T-helper 9 cell (primary cell): Measurements from ENCODE around the gene NDRG2.
"Not testable (repeated sequence)": the region's sequence is repeated elsewhere in the genome, so short reads cannot be mapped to it uniquely, and the experiment has no call there.

Source experiments
- DNase-seq: peaks from one replicate; pipeline ENCODE4 v3.0.0-alpha.2; 2020

NDRG2 gene

GRCh38 chr14:21003788-21004346 is 21.0 kb downstream of the NDRG2 start:
- no peak for DNase-seq

- no peak for DNase-seq
These were observed 23.6 kb downstream of the NDRG2 start for GRCh38 chr14:21001218-21001617.

GRCh38 chr14:20999591-20999990 is 25.3 kb downstream of the NDRG2 start:
- no peak for DNase-seq

- no peak for DNase-seq
These were observed 26.0 kb downstream of the NDRG2 start, which contains the start of gene SLC39A2 for GRCh38 chr14:20998674-20999366. Gene SLC39A2, plus strand, starts transcription at chr14:20999293. Its CDS starts 154 bp downstream, at chr14:20999447.

GRCh38 chr14:20998139-20998538 is 26.7 kb downstream of the NDRG2 start:
- DNase-seq = no peak

- DNase-seq = no peak
These were observed 27.3 kb downstream of the NDRG2 start for GRCh38 chr14:20997564-20997963.

GRCh38 chr14:20997115-20997514 is 27.7 kb downstream of the NDRG2 start:
- DNase-seq = no peak

- DNase-seq = no peak
These were observed 28.3 kb downstream of the NDRG2 start for GRCh38 chr14:20996521-20996920.

- peak; percentile 73 for DNase-seq
These were observed 34.9 kb downstream of the NDRG2 start, which contains the start of gene METTL17 for GRCh38 chr14:20989787-20990600. Gene METTL17, plus strand, starts transcription at chr14:20989980. Its CDS starts 23 bp downstream, at chr14:20990003.

- DNase-seq = no peak
These were observed 35.4 kb downstream of the NDRG2 start for GRCh38 chr14:20989471-20989786.

GRCh38 chr14:20988717-20989470 is 36.0 kb downstream of the NDRG2 start:
- no peak for DNase-seq

- no peak for DNase-seq
These were observed 38.0 kb downstream of the NDRG2 start for GRCh38 chr14:20986811-20987210.

- not testable (repeated sequence) for DNase-seq
These were observed 39.2 kb downstream of the NDRG2 start for GRCh38 chr14:20985650-20986049.

- DNase-seq = no peak
These were observed 42.1 kb downstream of the NDRG2 start for GRCh38 chr14:20982646-20983369.

- DNase-seq = no peak
These were observed 44.0 kb downstream of the NDRG2 start for GRCh38 chr14:20980906-20981305.

- no peak for DNase-seq
These were observed 46.2 kb downstream of the NDRG2 start for GRCh38 chr14:20978687-20979086.

- DNase-seq = no peak
These were observed 48.6 kb downstream of the NDRG2 start for GRCh38 chr14:20976291-20976690.

GRCh38 chr14:20973501-20973900 is 51.4 kb downstream of the NDRG2 start:
- DNase-seq = no peak

GRCh38 chr14:20971705-20972021 is 53.2 kb downstream of the NDRG2 start:
- no peak for DNase-seq

GRCh38 chr14:20970983-20971704 is 53.7 kb downstream of the NDRG2 start:
- peak; percentile 74 for DNase-seq

GRCh38 chr14:20970647-20970982 is 54.2 kb downstream of the NDRG2 start:
- no peak for DNase-seq

- DNase-seq = no peak
These were observed 55.5 kb downstream of the NDRG2 start for GRCh38 chr14:20969336-20969735.
